OCI-LY3 (cell line): ENCODE data around the gene HS1BP3.

Source experiments
- CTCF ChIP-seq: fragments of 200-600, 300-600 bp; sonication (generic); IDR thresholded peaks from 2 replicates; pipeline ENCODE4 v1.5.1; 2014; ENCODE audit warnings: antibody characterized with exemption, low read length, low read depth
- EZH2phosphoT487 ChIP-seq: fragments of 200-600 bp; shearing (Covaris generic); IDR thresholded peaks from 2 replicates; pipeline ENCODE4 v1.6.1; 2018; ENCODE audit warnings: antibody characterized with exemption, mixed run types, low read depth

GRCh38 chr2:20629181-20629580 lies 21.7 kb downstream of the HS1BP3 start:
- TF ChIP-seq CTCF, result no peak
- no peak for TF ChIP-seq EZH2phosphoT487
